ENCODE data around the gene TMEM81. TPM values are rescaled to one million over a fixed set of nuclear protein-coding genes. Genes with fewer than 3 reads are reported as not detected.

TMEM81 gene
- total and polyA plus RNA-seq, 4 donors, result 1.5 to 2.6 (median 2.0) TPM

- H3K4me3 ChIP-seq, result no peak overlapping the region
- no peak for TF ChIP-seq CTCF (IDR thresholded peaks at IDR 0.05; ENCODE audit: control extremely low read depth, extremely low read depth)
- H3K36me3 ChIP-seq (ENCODE audit: control insufficient read depth in 4 of 4, insufficient read depth in 4 of 4, low read length in 4 of 4), result no peaks in the 10 kb centered on the region
- H3K9me3 ChIP-seq (ENCODE audit: control insufficient read depth in 4 of 4, insufficient read depth in 3 of 4, low read length in 3 of 4), result no peaks in the 10 kb centered on the region
- H3K4me1 ChIP-seq (ENCODE audit: control insufficient read depth in 5 of 5, insufficient read depth in 5 of 5, low read length in 5 of 5), result no peaks in the 10 kb centered on the region
- no peak overlapping the region for H3K27ac ChIP-seq (ENCODE audit: low read depth in 1 of 2, low read length in 1 of 2)
- no peak for DNase-seq
- ATAC-seq (ENCODE audit: insufficient read depth, low FRiP score), result no peak
- H3K9ac ChIP-seq (ENCODE audit: insufficient read depth in 1 of 2, low read length in 2 of 2), result no peak overlapping the region
- WGBS, 2 donors, result 92 to 98% methylated on average over 7 of the region's 7 CpGs
- no peaks in the 10 kb centered on the region for H3K27me3 ChIP-seq (ENCODE audit: control insufficient read depth in 3 of 3, insufficient read depth in 3 of 3, low read length in 2 of 3)
These were observed 9.7 kb downstream of the TMEM81 start for GRCh38 chr1:205074513-205074912.

GRCh38 chr1:205074084-205074483, 10.2 kb downstream of the TMEM81 start:
- DNase-seq (no peak), ATAC-seq (ENCODE audit: insufficient read depth, low FRiP score) (no peak)
- Histone ChIP-seq H3K4me1 (ENCODE audit: control insufficient read depth in 5 of 5, insufficient read depth in 5 of 5, low read length in 5 of 5) (no peaks in the 10 kb centered on the region), H3K9ac (ENCODE audit: insufficient read depth in 1 of 2, low read length in 2 of 2) (no peak overlapping the region), H3K9me3 (ENCODE audit: control insufficient read depth in 4 of 4, insufficient read depth in 3 of 4, low read length in 3 of 4) (no peaks in the 10 kb centered on the region), H3K4me3 (no peak overlapping the region), H3K36me3 (ENCODE audit: control insufficient read depth in 4 of 4, insufficient read depth in 4 of 4, low read length in 4 of 4) (no peaks in the 10 kb centered on the region), H3K27me3 (ENCODE audit: control insufficient read depth in 3 of 3, insufficient read depth in 3 of 3, low read length in 2 of 3) (no peaks in the 10 kb centered on the region), H3K27ac (ENCODE audit: low read depth in 1 of 2, low read length in 1 of 2) (no peak overlapping the region)
- no peak for TF ChIP-seq CTCF (IDR thresholded peaks at IDR 0.05; ENCODE audit: control extremely low read depth, extremely low read depth)
- 93 to 96% methylated on average over 11 of the region's 11 CpGs for WGBS, 2 donors

GRCh38 chr1:205073511-205073910, 10.7 kb downstream of the TMEM81 start:
- Histone ChIP-seq H3K36me3 (ENCODE audit: control insufficient read depth in 4 of 4, insufficient read depth in 4 of 4, low read length in 4 of 4) (no peaks in the 10 kb centered on the region), H3K9me3 (ENCODE audit: control insufficient read depth in 4 of 4, insufficient read depth in 3 of 4, low read length in 3 of 4) (no peaks in the 10 kb centered on the region), H3K27me3 (ENCODE audit: control insufficient read depth in 3 of 3, insufficient read depth in 3 of 3, low read length in 2 of 3) (no peaks in the 10 kb centered on the region), H3K27ac (ENCODE audit: low read depth in 1 of 2, low read length in 1 of 2) (no peak overlapping the region), H3K9ac (ENCODE audit: insufficient read depth in 1 of 2, low read length in 2 of 2) (no peak overlapping the region), H3K4me3 (no peak overlapping the region), H3K4me1 (ENCODE audit: control insufficient read depth in 5 of 5, insufficient read depth in 5 of 5, low read length in 5 of 5) (peaks cover 0 to 6% (median 0%) of the 10 kb centered on the region in 5 donors)
- 89 to 90% methylated on average over 12 of the region's 12 CpGs for WGBS, 2 donors
- no peak for ATAC-seq (ENCODE audit: insufficient read depth, low FRiP score)
- TF ChIP-seq CTCF (IDR thresholded peaks at IDR 0.05; ENCODE audit: control extremely low read depth, extremely low read depth), result no peak
- no peak for DNase-seq

GRCh38 chr1:205072881-205073280, 11.4 kb downstream of the TMEM81 start:
- no peaks in the 10 kb centered on the region for H3K36me3 ChIP-seq (ENCODE audit: control insufficient read depth in 4 of 4, insufficient read depth in 4 of 4, low read length in 4 of 4)
- H3K4me1 ChIP-seq (ENCODE audit: control insufficient read depth in 5 of 5, insufficient read depth in 5 of 5, low read length in 5 of 5), result peaks cover 0 to 9% (median 0%) of the 10 kb centered on the region in 5 donors
- H3K27me3 ChIP-seq (ENCODE audit: control insufficient read depth in 3 of 3, insufficient read depth in 3 of 3, low read length in 2 of 3), result no peaks in the 10 kb centered on the region
- no peak overlapping the region for H3K9ac ChIP-seq (ENCODE audit: insufficient read depth in 1 of 2, low read length in 2 of 2)
- ATAC-seq (ENCODE audit: insufficient read depth, low FRiP score) (no peak), DNase-seq (no peak)
- WGBS, 2 donors, result 90 to 91% methylated on average over 8 of the region's 8 CpGs
- H3K27ac ChIP-seq (ENCODE audit: low read depth in 1 of 2, low read length in 1 of 2), result no peak overlapping the region
- no peak for TF ChIP-seq CTCF (IDR thresholded peaks at IDR 0.05; ENCODE audit: control extremely low read depth, extremely low read depth)
- H3K9me3 ChIP-seq (ENCODE audit: control insufficient read depth in 4 of 4, insufficient read depth in 3 of 4, low read length in 3 of 4), result no peaks in the 10 kb centered on the region
- no peak overlapping the region for H3K4me3 ChIP-seq
